H1 (cell line): ENCODE results near the gene TMEM59L. TPM values are rescaled to one million over a fixed set of nuclear protein-coding genes. Genes with fewer than 3 reads are reported as not detected.

ENCODE experiments used
- polyA plus RNA-seq, 7 experiments: library from polyadenylated mRNA; depleted of rRNA in 3 of 7; stranded (reverse) in 5 of 7; unstranded in 2 of 7; fragments of >200 nt in 5 of 7; fragments of 200-250 nt in 2 of 7; gene quantifications; 1 replicate in 5 of 7; 2 replicates in 1 of 7; 4 replicates in 1 of 7; pipeline versions ENCODE4 v1.2.1 to v1.2.3, GENCODE V29; 2011 to 2013; ENCODE audit warnings: missing spikeins in 2 of 7, mixed read lengths in 2 of 7
- total RNA-seq: library from RNA; stranded (reverse); fragmentation: NEBNext Ultra II Directional; extraction: Animal tissue kit (Norgen Biotek cat#: 25700); gene quantifications from 2 replicates; pipeline ENCODE4 v1.2.1, GENCODE V29; 2021
- TF ChIP-seq, protein P1 (sequence below): fragments of 300-600 bp; sonication (generic); IDR thresholded peaks from 2 replicates; pipeline ENCODE4 v1.7.1; 2012; ENCODE audit warnings: low read length, moderate library complexity, mild to moderate bottlenecking, inconsistent platforms; ENCODE audit not compliant: insufficient replicate concordance

Gene TMEM59L
- total and polyA plus RNA-seq, 2 of the 8 experiments (the other 6 are each of a cell fraction or from before 2014, with no cell fraction given) = 4.0 to 12.2 TPM

DNA sequence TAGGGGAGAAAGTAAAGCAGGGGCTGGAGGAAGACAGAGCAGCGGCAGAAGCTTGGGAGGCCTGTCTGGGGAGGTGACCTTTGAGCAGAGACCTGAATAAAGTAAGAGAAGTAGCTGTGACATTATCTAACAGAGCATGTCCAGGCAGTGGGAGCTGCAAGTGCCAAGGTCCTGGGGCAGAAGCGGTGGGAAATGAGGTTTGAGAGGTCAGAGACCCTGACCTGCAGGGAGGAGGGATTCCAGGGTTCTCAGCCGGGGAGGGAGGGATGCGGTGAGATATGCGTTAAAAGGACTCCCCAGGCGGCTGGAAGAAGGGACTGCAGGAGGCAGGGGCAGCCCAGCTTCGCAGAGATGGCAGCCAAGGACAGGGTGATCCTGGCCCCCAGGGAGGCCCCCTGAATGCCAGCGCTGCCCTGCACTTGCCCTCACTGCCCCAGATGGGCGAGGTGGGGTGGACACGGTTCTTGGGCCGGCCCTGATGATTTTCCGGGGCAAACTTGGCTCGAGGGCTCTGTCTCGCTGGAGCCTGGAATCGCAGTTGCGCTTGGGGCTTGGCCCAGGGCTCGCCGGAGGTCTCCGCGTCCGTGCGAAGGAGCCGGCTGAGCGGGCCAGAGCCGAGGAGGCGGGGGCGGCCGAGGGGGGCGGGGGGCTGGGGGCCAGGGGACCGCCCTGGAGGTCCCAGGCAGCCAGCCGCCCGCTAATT, 9.3 kb upstream of the TMEM59L start (continued):
- TF ChIP-seq, protein P1, sequence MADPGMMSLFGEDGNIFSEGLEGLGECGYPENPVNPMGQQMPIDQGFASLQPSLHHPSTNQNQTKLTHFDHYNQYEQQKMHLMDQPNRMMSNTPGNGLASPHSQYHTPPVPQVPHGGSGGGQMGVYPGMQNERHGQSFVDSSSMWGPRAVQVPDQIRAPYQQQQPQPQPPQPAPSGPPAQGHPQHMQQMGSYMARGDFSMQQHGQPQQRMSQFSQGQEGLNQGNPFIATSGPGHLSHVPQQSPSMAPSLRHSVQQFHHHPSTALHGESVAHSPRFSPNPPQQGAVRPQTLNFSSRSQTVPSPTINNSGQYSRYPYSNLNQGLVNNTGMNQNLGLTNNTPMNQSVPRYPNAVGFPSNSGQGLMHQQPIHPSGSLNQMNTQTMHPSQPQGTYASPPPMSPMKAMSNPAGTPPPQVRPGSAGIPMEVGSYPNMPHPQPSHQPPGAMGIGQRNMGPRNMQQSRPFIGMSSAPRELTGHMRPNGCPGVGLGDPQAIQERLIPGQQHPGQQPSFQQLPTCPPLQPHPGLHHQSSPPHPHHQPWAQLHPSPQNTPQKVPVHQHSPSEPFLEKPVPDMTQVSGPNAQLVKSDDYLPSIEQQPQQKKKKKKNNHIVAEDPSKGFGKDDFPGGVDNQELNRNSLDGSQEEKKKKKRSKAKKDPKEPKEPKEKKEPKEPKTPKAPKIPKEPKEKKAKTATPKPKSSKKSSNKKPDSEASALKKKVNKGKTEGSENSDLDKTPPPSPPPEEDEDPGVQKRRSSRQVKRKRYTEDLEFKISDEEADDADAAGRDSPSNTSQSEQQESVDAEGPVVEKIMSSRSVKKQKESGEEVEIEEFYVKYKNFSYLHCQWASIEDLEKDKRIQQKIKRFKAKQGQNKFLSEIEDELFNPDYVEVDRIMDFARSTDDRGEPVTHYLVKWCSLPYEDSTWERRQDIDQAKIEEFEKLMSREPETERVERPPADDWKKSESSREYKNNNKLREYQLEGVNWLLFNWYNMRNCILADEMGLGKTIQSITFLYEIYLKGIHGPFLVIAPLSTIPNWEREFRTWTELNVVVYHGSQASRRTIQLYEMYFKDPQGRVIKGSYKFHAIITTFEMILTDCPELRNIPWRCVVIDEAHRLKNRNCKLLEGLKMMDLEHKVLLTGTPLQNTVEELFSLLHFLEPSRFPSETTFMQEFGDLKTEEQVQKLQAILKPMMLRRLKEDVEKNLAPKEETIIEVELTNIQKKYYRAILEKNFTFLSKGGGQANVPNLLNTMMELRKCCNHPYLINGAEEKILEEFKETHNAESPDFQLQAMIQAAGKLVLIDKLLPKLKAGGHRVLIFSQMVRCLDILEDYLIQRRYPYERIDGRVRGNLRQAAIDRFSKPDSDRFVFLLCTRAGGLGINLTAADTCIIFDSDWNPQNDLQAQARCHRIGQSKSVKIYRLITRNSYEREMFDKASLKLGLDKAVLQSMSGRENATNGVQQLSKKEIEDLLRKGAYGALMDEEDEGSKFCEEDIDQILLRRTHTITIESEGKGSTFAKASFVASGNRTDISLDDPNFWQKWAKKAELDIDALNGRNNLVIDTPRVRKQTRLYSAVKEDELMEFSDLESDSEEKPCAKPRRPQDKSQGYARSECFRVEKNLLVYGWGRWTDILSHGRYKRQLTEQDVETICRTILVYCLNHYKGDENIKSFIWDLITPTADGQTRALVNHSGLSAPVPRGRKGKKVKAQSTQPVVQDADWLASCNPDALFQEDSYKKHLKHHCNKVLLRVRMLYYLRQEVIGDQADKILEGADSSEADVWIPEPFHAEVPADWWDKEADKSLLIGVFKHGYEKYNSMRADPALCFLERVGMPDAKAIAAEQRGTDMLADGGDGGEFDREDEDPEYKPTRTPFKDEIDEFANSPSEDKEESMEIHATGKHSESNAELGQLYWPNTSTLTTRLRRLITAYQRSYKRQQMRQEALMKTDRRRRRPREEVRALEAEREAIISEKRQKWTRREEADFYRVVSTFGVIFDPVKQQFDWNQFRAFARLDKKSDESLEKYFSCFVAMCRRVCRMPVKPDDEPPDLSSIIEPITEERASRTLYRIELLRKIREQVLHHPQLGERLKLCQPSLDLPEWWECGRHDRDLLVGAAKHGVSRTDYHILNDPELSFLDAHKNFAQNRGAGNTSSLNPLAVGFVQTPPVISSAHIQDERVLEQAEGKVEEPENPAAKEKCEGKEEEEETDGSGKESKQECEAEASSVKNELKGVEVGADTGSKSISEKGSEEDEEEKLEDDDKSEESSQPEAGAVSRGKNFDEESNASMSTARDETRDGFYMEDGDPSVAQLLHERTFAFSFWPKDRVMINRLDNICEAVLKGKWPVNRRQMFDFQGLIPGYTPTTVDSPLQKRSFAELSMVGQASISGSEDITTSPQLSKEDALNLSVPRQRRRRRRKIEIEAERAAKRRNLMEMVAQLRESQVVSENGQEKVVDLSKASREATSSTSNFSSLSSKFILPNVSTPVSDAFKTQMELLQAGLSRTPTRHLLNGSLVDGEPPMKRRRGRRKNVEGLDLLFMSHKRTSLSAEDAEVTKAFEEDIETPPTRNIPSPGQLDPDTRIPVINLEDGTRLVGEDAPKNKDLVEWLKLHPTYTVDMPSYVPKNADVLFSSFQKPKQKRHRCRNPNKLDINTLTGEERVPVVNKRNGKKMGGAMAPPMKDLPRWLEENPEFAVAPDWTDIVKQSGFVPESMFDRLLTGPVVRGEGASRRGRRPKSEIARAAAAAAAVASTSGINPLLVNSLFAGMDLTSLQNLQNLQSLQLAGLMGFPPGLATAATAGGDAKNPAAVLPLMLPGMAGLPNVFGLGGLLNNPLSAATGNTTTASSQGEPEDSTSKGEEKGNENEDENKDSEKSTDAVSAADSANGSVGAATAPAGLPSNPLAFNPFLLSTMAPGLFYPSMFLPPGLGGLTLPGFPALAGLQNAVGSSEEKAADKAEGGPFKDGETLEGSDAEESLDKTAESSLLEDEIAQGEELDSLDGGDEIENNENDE = no peak
- TF ChIP-seq, all 59 proteins: peak for 6
